GM12872 (cell line): ENCODE data around the gene NCS1.

Source experiments
- CTCF ChIP-seq: IDR thresholded peaks from 3 replicates; pipeline ENCODE4 v1.5.1; 2011; ENCODE audit warnings: low read depth, mild to moderate bottlenecking, low read length, moderate library complexity; ENCODE audit not compliant: insufficient read depth

The NCS1 gene

GRCh38 chr9:130219661-130220096 is 47.5 kb downstream of the NCS1 start:
- TF ChIP-seq CTCF = no peak

- no peak for TF ChIP-seq CTCF
These were observed 48.1 kb downstream of the NCS1 start for GRCh38 chr9:130220352-130220751.

GRCh38 chr9:130222833-130223232 is 50.6 kb downstream of the NCS1 start:
- TF ChIP-seq CTCF = no peak

- no peak for TF ChIP-seq CTCF
These were observed 52.9 kb downstream of the NCS1 start for GRCh38 chr9:130225071-130225470.

GRCh38 chr9:130225586-130225985 is 53.4 kb downstream of the NCS1 start:
- no peak for TF ChIP-seq CTCF

GRCh38 chr9:130226112-130226511 is 53.9 kb downstream of the NCS1 start:
- TF ChIP-seq CTCF = no peak

- TF ChIP-seq CTCF = no peak
These were observed 55.6 kb downstream of the NCS1 start for GRCh38 chr9:130227833-130228232.

GRCh38 chr9:130229759-130230158 is 57.6 kb downstream of the NCS1 start:
- TF ChIP-seq CTCF = no peak
